ENCODE measurements around the gene ACADS.

DNA sequence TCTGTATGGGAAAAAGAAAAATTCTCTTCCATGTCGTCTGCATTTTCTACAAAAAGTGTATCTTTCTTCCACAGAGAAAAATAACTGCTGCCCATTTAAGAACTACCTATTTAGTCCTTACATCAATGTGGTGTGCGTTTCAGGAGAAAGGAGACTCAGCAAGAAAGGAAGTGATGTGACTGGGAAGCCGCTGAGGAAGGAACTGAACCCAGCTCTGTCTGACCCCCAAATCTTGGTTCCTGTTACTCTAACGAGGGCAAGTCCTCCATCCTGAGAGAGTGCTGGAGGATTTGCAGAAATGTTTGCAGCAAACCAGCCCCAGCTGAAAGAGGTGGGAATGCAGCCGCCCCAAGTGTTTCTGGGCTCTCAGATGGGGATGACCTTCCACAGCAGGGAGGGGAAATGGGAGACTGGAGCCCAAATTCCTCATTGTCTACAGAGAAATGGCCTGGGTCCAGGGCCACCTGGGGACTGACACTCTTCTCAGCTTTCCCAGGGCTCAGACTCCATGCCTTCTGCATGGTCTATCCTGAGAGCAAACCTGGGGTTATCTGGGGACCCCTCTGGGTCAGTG lies 45.4 kb upstream of the ACADS start:
- TF ChIP-seq GATA3 (IDR thresholded peaks at IDR 0.05; ENCODE audit: low read depth, low read length): no peak
- TF ChIP-seq GATA2 (IDR thresholded peaks at IDR 0.05; ENCODE audit: low read depth, low read length): no peak

Data from SH-SY5Y (cell line).